ENCODE data around the gene LYST.

LYST gene

DNA sequence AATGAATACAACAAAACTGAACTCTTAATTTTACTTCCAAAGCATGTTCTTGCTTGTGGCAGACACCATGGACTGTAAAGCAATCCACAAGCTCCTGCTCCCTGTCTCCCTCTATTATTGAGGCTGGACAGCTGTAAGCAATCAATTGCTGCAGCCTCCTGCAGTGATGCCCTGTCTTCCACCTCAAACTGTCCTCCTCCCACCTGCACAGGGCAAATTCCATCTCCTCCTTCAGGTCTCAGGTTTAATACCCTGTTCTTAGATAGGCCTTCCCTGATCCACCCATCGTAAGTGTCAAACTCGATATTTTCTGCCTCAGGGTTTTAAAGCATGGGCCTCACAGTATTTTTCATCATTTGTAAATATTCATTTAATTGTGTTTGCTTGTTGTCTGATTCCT, 81.8 kb downstream of the LYST start:
- TF ChIP-seq, protein P1, sequence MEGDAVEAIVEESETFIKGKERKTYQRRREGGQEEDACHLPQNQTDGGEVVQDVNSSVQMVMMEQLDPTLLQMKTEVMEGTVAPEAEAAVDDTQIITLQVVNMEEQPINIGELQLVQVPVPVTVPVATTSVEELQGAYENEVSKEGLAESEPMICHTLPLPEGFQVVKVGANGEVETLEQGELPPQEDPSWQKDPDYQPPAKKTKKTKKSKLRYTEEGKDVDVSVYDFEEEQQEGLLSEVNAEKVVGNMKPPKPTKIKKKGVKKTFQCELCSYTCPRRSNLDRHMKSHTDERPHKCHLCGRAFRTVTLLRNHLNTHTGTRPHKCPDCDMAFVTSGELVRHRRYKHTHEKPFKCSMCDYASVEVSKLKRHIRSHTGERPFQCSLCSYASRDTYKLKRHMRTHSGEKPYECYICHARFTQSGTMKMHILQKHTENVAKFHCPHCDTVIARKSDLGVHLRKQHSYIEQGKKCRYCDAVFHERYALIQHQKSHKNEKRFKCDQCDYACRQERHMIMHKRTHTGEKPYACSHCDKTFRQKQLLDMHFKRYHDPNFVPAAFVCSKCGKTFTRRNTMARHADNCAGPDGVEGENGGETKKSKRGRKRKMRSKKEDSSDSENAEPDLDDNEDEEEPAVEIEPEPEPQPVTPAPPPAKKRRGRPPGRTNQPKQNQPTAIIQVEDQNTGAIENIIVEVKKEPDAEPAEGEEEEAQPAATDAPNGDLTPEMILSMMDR (IDR thresholded peaks at IDR 0.05; ENCODE audit: control extremely low read depth, extremely low read depth, low read depth, missing control alignments) = no peak
- CTCF ChIA-PET = interaction anchor here (1.1 to 3.7 kb wide), 13 partner anchors 9 to 280 kb away, joined by 3 to 23 read pairs (median 10); partner anchors contain the start of gene B3GALNT2
- POLR2A ChIA-PET = no interaction called here
- DNase-seq (ENCODE audit: extremely low spot score) = no peak

- CTCF ChIA-PET = interaction anchor here (0.6 to 3.7 kb wide), 36 partner anchors 10 to 690 kb away, joined by 3 to 23 read pairs (median 4); partner anchors contain the start of gene B3GALNT2
- TF ChIP-seq, protein P1 (IDR thresholded peaks at IDR 0.05; ENCODE audit: control extremely low read depth, extremely low read depth, low read depth, missing control alignments) = no peak
- DNase-seq (ENCODE audit: extremely low spot score) = no peak
- POLR2A ChIA-PET = no interaction called here
Measured at GRCh38 chr1:235783148-235783776, 83.4 kb downstream of the LYST start.

DNA sequence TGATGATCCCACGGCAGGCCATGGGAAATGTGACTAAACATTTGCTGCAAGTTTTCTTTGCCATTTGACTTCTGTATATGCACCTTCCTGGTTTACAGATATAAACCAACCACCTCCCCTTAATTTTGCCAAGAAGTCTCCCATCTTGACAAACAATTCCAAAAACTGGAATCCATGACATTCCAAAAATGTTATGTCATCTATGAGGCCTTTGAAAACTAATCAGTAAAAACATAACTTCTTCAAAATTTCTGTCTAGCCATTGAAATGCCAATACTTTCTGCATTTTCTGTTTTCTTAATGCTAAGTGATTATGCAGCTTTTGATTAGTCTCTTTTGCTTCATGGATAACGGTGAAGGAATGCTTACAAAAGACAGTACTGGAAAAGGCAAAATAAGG, 84.1 kb downstream of the LYST start:
- ChIA-PET CTCF (interaction anchor here (0.6 to 3.7 kb wide), 21 partner anchors 9 to 689 kb away, joined by 3 to 22 read pairs (median 5); partner anchors contain the start of gene B3GALNT2), POLR2A (no interaction called here)
- DNase-seq (ENCODE audit: extremely low spot score) = no peak
- TF ChIP-seq, protein P1 (IDR thresholded peaks at IDR 0.05; ENCODE audit: control extremely low read depth, extremely low read depth, low read depth, missing control alignments) = no peak

DNA sequence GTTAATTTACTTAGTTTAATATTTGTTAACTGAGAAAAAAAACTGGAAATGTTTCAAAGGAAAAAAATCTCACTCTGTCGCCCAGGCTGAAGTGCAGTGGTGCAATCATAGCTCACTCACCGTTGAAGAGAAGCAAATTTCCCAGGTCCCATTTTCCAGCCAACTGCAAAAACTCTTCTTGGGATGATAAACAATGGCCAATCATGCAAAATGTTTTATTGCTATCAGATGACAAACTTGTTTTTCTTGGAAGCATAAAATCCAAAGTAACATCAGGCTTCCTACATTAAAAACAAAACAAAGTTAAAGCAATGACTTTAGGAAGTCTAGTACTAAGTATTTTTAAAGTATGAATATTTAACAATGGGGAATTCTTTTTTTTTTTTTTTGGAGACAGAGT, 84.9 kb downstream of the LYST start:
- ChIA-PET POLR2A (no interaction called here), CTCF (interaction anchor here (1.1 to 3.1 kb wide), 8 partner anchors 8 to 277 kb away, joined by 3 to 22 read pairs (median 6); partner anchors contain the start of gene B3GALNT2)
- DNase-seq (ENCODE audit: extremely low spot score) = no peak
- TF ChIP-seq, protein P1 (IDR thresholded peaks at IDR 0.05; ENCODE audit: control extremely low read depth, extremely low read depth, low read depth, missing control alignments) = no peak

GRCh38 chr1:235779770-235780169, 86.9 kb downstream of the LYST start:
- POLR2A ChIA-PET = no interaction called here
- TF ChIP-seq, protein P1 (IDR thresholded peaks at IDR 0.05; ENCODE audit: control extremely low read depth, extremely low read depth, low read depth, missing control alignments) = no peak
- no peak for DNase-seq (ENCODE audit: extremely low spot score)
- CTCF ChIA-PET = interaction anchor here (1.0 kb wide), 1 partner anchor 266 kb away, joined by 3 read pairs; no protein-coding TSS in a partner anchor

DNA sequence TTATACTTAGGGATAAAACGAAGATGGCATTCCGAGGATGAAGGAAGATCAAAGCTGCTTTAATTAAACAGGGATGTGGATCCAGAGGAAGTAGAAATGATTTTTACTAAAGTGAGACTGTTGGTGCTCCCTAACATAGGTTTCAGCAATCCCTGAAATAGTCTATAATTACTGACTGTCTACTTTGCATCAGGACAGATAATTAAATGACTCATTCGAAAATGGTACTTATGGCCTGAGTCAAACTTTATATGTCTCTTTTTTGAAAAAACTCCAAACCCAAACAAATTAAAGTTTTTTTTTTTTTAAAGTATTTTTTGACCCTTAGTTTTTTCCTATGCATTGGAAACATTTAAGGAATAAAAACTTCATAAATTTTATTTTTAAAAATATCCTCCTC, 90.3 kb downstream of the LYST start:
- CTCF ChIA-PET = interaction anchor here (0.8 to 1.0 kb wide), 2 partner anchors 67 to 196 kb away, joined by 3 read pairs; no protein-coding TSS in a partner anchor
- TF ChIP-seq, protein P1 (IDR thresholded peaks at IDR 0.05; ENCODE audit: control extremely low read depth, extremely low read depth, low read depth, missing control alignments) = no peak

More for the DNA sequence above, 90.3 kb downstream of the LYST start:
- POLR2A ChIA-PET = no interaction called here
- DNase-seq (ENCODE audit: extremely low spot score) = no peak

Measured in GM10248 (cell line).